Fibroblast of lung (primary cell): ENCODE measurements around the gene HSPA9.

Experiments used
- CTCF ChIP-seq, 2 donors: IDR thresholded peaks in 1 of 2; conservative IDR thresholded peaks in 1 of 2; 1 replicate in 1 of 2; 2 replicates in 1 of 2; pipeline ENCODE4 v1.5.1; 2011 to 2012; ENCODE audit warnings: low read length in 2 of 2, control low read depth in 1 of 2, inconsistent platforms in 1 of 2, low read depth in 1 of 2, mild to moderate bottlenecking in 1 of 2
- EZH2 ChIP-seq: IDR thresholded peaks from 2 replicates; pipeline ENCODE4 v1.5.1; 2012; ENCODE audit warnings: low read length, control low read depth, mild to moderate bottlenecking; ENCODE audit errors: missing control alignments

- TF ChIP-seq CTCF (conservative IDR thresholded peaks at IDR 0.05 in 1 of 2, IDR thresholded peaks at IDR 0.05 in 1 of 2; ENCODE audit: low read depth in 1 of 2, low read length in 2 of 2) = no peak
- TF ChIP-seq EZH2 = no peak
Observed at GRCh38 chr5:138559937-138560336, 15.3 kb downstream of the HSPA9 start.
